IPS-NIHi11 (cell line): Measurements from ENCODE around the gene EXOSC3.
"Not testable (repeated sequence)": the region's sequence is repeated elsewhere in the genome, so short reads cannot be mapped to it uniquely, and the experiment has no call there.

Experiments used
- DNase-seq: peaks from one replicate; pipeline ENCODE4 v3.0.0; 2012; ENCODE audit warnings: mixed read lengths, low spot score

The EXOSC3 gene

GRCh38 chr9:37775216-37775919, 9.5 kb downstream of the EXOSC3 start:
- DNase-seq, result no peak

GRCh38 chr9:37769995-37770394, 14.9 kb downstream of the EXOSC3 start:
- no peak for DNase-seq

- no peak for DNase-seq
Observed at GRCh38 chr9:37769306-37769705, 15.6 kb downstream of the EXOSC3 start.

- not testable (repeated sequence) for DNase-seq
Observed at GRCh38 chr9:37765263-37765662, 19.6 kb downstream of the EXOSC3 start.

- no peak for DNase-seq
Observed at GRCh38 chr9:37761511-37761910, 23.4 kb downstream of the EXOSC3 start.

GRCh38 chr9:37760416-37761161, 24.3 kb downstream of the EXOSC3 start:
- DNase-seq, result no peak

GRCh38 chr9:37758747-37759146, 26.1 kb downstream of the EXOSC3 start:
- DNase-seq, result no peak

- DNase-seq, result peak; percentile 95
Observed at GRCh38 chr9:37753489-37754190, 31.2 kb downstream of the EXOSC3 start, which contains the start of gene TRMT10B. TSS of gene TRMT10B (plus strand) at chr9:37753805. CDS start at chr9:37761932, 8,127 bp downstream.

GRCh38 chr9:37752642-37753488, 32.0 kb downstream of the EXOSC3 start:
- DNase-seq, result no peak

- DNase-seq, result not testable (repeated sequence)
Observed at GRCh38 chr9:37752112-37752511, 32.8 kb downstream of the EXOSC3 start.

- not testable (repeated sequence) for DNase-seq
Observed at GRCh38 chr9:37751704-37752103, 33.2 kb downstream of the EXOSC3 start.

GRCh38 chr9:37751186-37751585, 33.7 kb downstream of the EXOSC3 start:
- no peak for DNase-seq

- DNase-seq, result no peak
Observed at GRCh38 chr9:37749129-37749528, 35.7 kb downstream of the EXOSC3 start.

- peak; percentile 88 for DNase-seq
Observed at GRCh38 chr9:37747271-37747753, 37.6 kb downstream of the EXOSC3 start.

- no peak for DNase-seq
Observed at GRCh38 chr9:37746448-37747270, 38.2 kb downstream of the EXOSC3 start.

GRCh38 chr9:37745970-37746369, 38.9 kb downstream of the EXOSC3 start:
- no peak for DNase-seq

- no peak for DNase-seq
Observed at GRCh38 chr9:37740631-37741328, 44.1 kb downstream of the EXOSC3 start.

GRCh38 chr9:37740128-37740527, 44.7 kb downstream of the EXOSC3 start:
- no peak for DNase-seq

GRCh38 chr9:37739222-37739621, 45.6 kb downstream of the EXOSC3 start:
- DNase-seq, result no peak

- DNase-seq, result no peak
Observed at GRCh38 chr9:37732952-37733351, 51.9 kb downstream of the EXOSC3 start.
